Superior temporal gyrus (tissue), 1 donor: ENCODE data around the gene RASGRF2.

Experiments used
- DNase-seq: peaks from one replicate; pipeline ENCODE4 v3.0.0-alpha.2; 2016; ENCODE audit errors: extremely low spot score

Gene RASGRF2

GRCh38 chr5:80955082-80955590 is 5.0 kb upstream of the RASGRF2 start:
- DNase-seq, result no peak

GRCh38 chr5:80956272-80956671 is 3.9 kb upstream of the RASGRF2 start:
- no peak for DNase-seq

GRCh38 chr5:80957031-80957761 is 3.0 kb upstream of the RASGRF2 start:
- DNase-seq, result no peak

- DNase-seq, result no peak
Observed at GRCh38 chr5:80958616-80959015, 1.5 kb upstream of the RASGRF2 start.

- no peak for DNase-seq
Observed at GRCh38 chr5:80959138-80959537, 1.0 kb upstream of the RASGRF2 start.

GRCh38 chr5:80960531-80961375 is 590 bp downstream of the RASGRF2 start:
- DNase-seq, result peak; percentile 49

GRCh38 chr5:80961376-80962281 is 1.5 kb downstream of the RASGRF2 start:
- DNase-seq, result peak; percentile 78

GRCh38 chr5:80962630-80963520 is 2.7 kb downstream of the RASGRF2 start:
- peak; percentile 68 for DNase-seq

GRCh38 chr5:80963521-80963895 is 3.3 kb downstream of the RASGRF2 start:
- peak; percentile 71 for DNase-seq

- DNase-seq, result peak; percentile 75
Observed at GRCh38 chr5:80963966-80964481, 3.9 kb downstream of the RASGRF2 start.

GRCh38 chr5:80964491-80964890 is 4.3 kb downstream of the RASGRF2 start:
- DNase-seq, result peak; percentile 60

- DNase-seq, result peak; percentile 69
Observed at GRCh38 chr5:80964919-80965318, 4.8 kb downstream of the RASGRF2 start.

- DNase-seq, result peak; percentile 65
Observed at GRCh38 chr5:80967500-80968181, 7.5 kb downstream of the RASGRF2 start.

GRCh38 chr5:80973027-80973426 is 12.9 kb downstream of the RASGRF2 start:
- DNase-seq, result no peak

- DNase-seq, result no peak
Observed at GRCh38 chr5:80975065-80975464, 14.9 kb downstream of the RASGRF2 start.

GRCh38 chr5:80976985-80977384 is 16.8 kb downstream of the RASGRF2 start:
- DNase-seq, result no peak

GRCh38 chr5:80977764-80978163 is 17.6 kb downstream of the RASGRF2 start:
- DNase-seq, result no peak

GRCh38 chr5:80978772-80979317 is 18.7 kb downstream of the RASGRF2 start:
- no peak for DNase-seq

- DNase-seq, result no peak
Observed at GRCh38 chr5:80982093-80982492, 21.9 kb downstream of the RASGRF2 start.
